Right atrium auricular region (tissue), 2 donors: ENCODE measurements around the gene JAKMIP2. TPM values are rescaled to one million over a fixed set of nuclear protein-coding genes. Genes with fewer than 3 reads are reported as not detected.

Experiments used
- DNase-seq: peaks from one replicate; pipeline ENCODE4 v3.0.0-alpha.2; 2019; ENCODE audit warnings: low spot score
- H3K27ac ChIP-seq, 2 donors: fragments of 200-600 bp; sonication (generic); 1 replicate in 1 of 2; 2 replicates in 1 of 2; pipeline ENCODE4 v1.5.1; 2016 to 2019
- H3K27me3 ChIP-seq, 2 donors: fragments of 200-600 bp; sonication (generic); one replicate each; pipeline versions ENCODE4 v1.5.1 to v1.6.0; 2017 to 2019
- H3K36me3 ChIP-seq: fragments of 200-600 bp; sonication (generic); one replicate; pipeline ENCODE4 v1.5.1; 2016
- H3K4me1 ChIP-seq, 2 donors: fragments of 200-600 bp; sonication (generic); one replicate each; pipeline versions ENCODE4 v1.5.1 to v1.6.0; 2017 to 2019
- H3K4me3 ChIP-seq, 2 donors: fragments of 200-600 bp; sonication (generic); 1 replicate in 1 of 2; 2 replicates in 1 of 2; pipeline ENCODE4 v1.5.1; 2017 to 2019; ENCODE audit warnings: mild to moderate bottlenecking in 1 of 2, moderate library complexity in 1 of 2
- H3K9me3 ChIP-seq, 2 donors: fragments of 200-600 bp; sonication (generic); one replicate each; pipeline ENCODE4 v1.5.1; 2019
- total RNA-seq, 2 donors: library from RNA; depleted of rRNA; stranded (reverse); fragments of >200 nt; gene quantifications; one replicate each; pipeline ENCODE4 v1.1.0, GENCODE V29; 2016
- TF ChIP-seq, protein P1 (sequence below), 2 donors: fragments of 200-600 bp; sonication (generic); IDR thresholded peaks; one replicate each; pipeline ENCODE4 v1.5.1; 2019; ENCODE audit warnings: antibody characterized with exemption in 2 of 2

The JAKMIP2 gene
- total RNA-seq, 2 donors from 2014 or later = 0.16 to 0.33 TPM

DNA sequence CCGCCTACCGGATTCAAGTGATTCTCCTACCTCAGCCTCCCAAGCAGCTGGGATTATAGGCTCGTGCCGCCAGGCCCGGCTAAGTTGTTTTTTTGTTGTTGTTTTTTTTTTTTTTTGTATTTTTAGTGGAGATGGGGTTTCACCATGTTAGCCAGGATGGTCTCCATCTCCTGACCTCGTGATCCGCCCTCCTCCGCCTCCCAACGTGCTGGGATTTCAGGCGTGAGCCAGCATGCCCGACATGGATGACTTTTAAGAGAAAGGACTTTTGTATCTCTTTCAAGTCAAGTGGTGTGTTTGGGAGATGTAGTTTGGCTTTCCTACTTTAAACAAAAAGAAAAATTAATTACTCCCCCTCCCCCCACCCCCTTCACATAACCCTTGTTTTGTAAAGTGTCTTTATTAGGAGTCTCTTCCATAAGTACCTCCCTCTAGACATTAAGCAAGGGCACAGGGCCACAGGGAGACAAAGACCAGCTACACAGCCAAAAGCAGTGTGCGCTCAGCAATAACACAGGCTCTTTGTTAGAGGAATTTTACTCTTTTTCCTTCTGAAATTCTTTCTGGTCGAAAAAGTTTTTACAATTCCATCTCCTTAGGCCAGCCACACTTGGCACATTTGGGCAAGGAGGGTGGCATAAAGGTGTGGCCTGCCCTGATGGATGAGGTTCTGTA, 31.2 kb downstream of the JAKMIP2 start:
- Histone ChIP-seq H3K4me3 (no peak overlapping the region), H3K36me3 (no peaks in the 10 kb centered on the region), H3K27me3 (no peaks in the 10 kb centered on the region), H3K9me3 (no peaks in the 10 kb centered on the region), H3K4me1 (no peaks in the 10 kb centered on the region), H3K27ac (no peak overlapping the region)
- no peak for DNase-seq
- TF ChIP-seq, protein P1, sequence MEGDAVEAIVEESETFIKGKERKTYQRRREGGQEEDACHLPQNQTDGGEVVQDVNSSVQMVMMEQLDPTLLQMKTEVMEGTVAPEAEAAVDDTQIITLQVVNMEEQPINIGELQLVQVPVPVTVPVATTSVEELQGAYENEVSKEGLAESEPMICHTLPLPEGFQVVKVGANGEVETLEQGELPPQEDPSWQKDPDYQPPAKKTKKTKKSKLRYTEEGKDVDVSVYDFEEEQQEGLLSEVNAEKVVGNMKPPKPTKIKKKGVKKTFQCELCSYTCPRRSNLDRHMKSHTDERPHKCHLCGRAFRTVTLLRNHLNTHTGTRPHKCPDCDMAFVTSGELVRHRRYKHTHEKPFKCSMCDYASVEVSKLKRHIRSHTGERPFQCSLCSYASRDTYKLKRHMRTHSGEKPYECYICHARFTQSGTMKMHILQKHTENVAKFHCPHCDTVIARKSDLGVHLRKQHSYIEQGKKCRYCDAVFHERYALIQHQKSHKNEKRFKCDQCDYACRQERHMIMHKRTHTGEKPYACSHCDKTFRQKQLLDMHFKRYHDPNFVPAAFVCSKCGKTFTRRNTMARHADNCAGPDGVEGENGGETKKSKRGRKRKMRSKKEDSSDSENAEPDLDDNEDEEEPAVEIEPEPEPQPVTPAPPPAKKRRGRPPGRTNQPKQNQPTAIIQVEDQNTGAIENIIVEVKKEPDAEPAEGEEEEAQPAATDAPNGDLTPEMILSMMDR (IDR thresholded peaks at IDR 0.05) = no peak

DNA sequence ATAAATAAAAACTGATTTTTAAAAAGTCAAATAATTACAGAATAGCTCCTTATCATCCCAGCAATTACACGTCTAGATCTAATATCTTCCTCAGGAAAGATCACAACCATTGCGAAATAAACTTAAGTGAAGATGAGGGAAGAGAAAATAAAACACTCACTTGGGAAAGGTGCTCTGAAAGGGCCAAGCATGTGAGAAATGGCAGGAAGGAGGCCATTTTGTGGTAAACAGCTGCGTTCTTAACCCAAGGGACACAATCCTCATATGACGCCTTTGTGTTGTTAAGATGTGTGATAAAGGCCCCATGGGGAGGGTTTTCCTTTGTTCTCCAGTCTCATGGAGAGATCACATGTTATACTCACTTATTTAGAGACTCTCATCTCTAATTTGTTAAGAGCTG, 32.5 kb downstream of the JAKMIP2 start:
- Histone ChIP-seq H3K4me1 (no peaks in the 10 kb centered on the region), H3K4me3 (no peak overlapping the region), H3K36me3 (no peaks in the 10 kb centered on the region), H3K9me3 (no peaks in the 10 kb centered on the region), H3K27ac (no peak overlapping the region), H3K27me3 (no peaks in the 10 kb centered on the region)
- no peak for DNase-seq
- TF ChIP-seq, protein P1 (IDR thresholded peaks at IDR 0.05) = no peak

DNA sequence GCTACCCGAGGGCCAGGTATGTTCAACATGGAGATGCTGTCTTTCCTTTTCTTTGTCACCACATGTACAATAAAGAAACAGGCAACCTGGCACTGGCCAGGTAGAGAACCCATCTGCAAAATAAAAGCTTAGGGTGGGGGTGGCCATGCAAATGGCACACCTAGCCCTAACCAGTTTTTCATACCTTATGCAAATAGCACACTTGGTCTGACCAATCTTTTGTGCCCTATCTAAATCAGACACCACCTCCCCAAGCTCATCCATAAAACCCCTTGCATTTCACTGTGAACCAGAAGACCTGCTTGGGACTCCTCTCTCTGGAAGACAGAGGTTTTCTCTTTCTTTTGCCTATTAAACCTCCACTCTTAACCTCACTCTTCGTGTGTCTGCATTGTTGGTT, 33.9 kb downstream of the JAKMIP2 start:
- TF ChIP-seq, protein P1 (IDR thresholded peaks at IDR 0.05) = no peak
- DNase-seq = no peak
- H3K9me3 ChIP-seq = no peaks in the 10 kb centered on the region
- H3K27ac ChIP-seq = no peak overlapping the region
- H3K36me3 ChIP-seq = no peaks in the 10 kb centered on the region
- no peaks in the 10 kb centered on the region for H3K27me3 ChIP-seq
- no peaks in the 10 kb centered on the region for H3K4me1 ChIP-seq
- H3K4me3 ChIP-seq = no peak overlapping the region

DNA sequence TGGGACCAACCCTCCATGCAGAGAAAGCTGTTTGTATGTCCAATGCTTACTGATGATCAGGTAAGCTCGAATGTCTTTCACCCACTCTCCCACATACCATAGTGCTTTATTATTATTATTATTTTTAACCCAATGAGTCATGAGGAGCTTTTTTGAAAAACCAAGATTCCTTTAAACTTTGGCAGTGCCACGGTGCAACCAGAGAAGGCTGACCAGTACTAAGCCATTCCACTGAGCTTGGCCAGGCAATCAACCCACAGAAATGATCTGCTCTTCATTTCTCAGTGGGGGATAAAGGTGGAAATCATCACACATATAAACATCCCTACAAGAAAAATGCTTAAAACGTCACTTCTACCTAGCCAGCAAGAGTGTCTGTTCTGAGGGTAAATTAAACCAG, 35.5 kb downstream of the JAKMIP2 start:
- H3K27ac ChIP-seq = no peak overlapping the region
- H3K4me1 ChIP-seq = no peaks in the 10 kb centered on the region
- no peaks in the 10 kb centered on the region for H3K27me3 ChIP-seq
- TF ChIP-seq, protein P1 (IDR thresholded peaks at IDR 0.05) = no peak
- DNase-seq = no peak
- no peaks in the 10 kb centered on the region for H3K36me3 ChIP-seq
- no peaks in the 10 kb centered on the region for H3K9me3 ChIP-seq
- no peak overlapping the region for H3K4me3 ChIP-seq

DNA sequence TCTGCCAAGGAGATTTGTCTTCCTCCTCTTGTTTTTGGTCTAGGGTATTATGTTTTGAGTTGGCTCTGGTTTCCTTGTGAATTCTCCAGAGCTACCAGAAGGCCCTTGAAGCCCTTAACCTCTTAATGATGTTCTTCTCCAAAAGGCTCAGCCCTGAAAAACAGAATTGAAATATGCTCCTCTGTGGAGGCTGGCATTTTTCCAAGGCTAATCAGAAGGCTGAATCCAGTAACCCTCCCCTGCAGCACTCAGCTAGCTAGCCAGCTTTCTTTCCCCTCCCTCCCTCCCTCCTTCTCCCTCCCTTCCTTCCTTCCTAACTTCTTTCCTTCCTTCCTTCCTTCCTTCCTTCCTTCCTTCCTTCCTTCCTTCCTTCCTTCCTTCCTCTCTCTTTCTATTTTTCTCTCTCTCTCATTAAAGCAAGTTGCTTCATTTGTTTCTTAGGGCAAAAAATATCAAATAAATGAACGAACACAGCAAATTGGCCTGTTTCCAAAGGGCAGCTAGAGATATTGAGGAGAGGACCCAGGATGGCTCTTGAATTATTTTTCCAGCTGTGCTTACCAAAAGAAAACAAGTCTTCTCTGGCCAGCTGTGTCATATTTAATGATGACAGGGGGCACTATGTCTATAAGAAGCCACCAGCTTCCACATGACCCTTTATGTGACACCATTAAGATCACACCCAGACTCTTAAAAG, 38.7 kb downstream of the JAKMIP2 start:
- Histone ChIP-seq H3K4me1 (no peaks in the 10 kb centered on the region), H3K27ac (no peak overlapping the region), H3K27me3 (no peaks in the 10 kb centered on the region), H3K4me3 (no peak overlapping the region), H3K9me3 (no peaks in the 10 kb centered on the region), H3K36me3 (no peaks in the 10 kb centered on the region)
- DNase-seq = no peak
- TF ChIP-seq, protein P1 (IDR thresholded peaks at IDR 0.05) = no peak
